IMR-90 (cell line): ENCODE results near the gene PISD. TPM values are rescaled to one million over a fixed set of nuclear protein-coding genes. Genes with fewer than 3 reads are reported as not detected.
A peak's percentile ranks its signal among the peaks of the same experiment; 100 is the strongest.

Experiments used
- ATAC-seq: fragments of 200-7000 bp; cut with Tn5 transposase; 2 replicates; pipeline ENCODE4 v1.9.1; 2020; ENCODE audit warnings: low read depth, mild to moderate bottlenecking, moderate library complexity
- BruUV-seq: library from RNA; stranded (reverse); fragments of 400-500 nt; replicated peaks from 2 replicates; lab custom pipeline; 2021; lab: Mats Ljungman, UMichigan
- CTCF ChIA-PET: fragments of 300-600 bp; formaldehyde crosslinking; extraction: SDS; loops from one replicate; lab custom pipeline; 2021; ENCODE audit warnings: antibody characterized with exemption; lab: Yijun Ruan, JAX
- POLR2A ChIA-PET: fragments of 300-600 bp; sonication (Branson Sonifier 250); formaldehyde crosslinking; loops from one replicate; lab custom pipeline; 2022; ENCODE audit warnings: antibody characterized with exemption; ENCODE audit not compliant: unreplicated experiment; lab: Charles Lee
- DNase-seq: peaks from one replicate; pipeline ENCODE4 v3.0.0; 2013
- H2AFZ ChIP-seq: replicated peaks from 2 replicates; pipeline ENCODE3; 2013; ENCODE audit warnings: low read length, mild to moderate bottlenecking; ENCODE audit not compliant: poor library complexity
- H2AK5ac ChIP-seq: 2 replicates; pipeline ENCODE4 v1.6.1; 2013; ENCODE audit warnings: low read depth, low read length, inconsistent platforms
- H2AK9ac ChIP-seq: replicated peaks from 2 replicates; pipeline ENCODE3; 2013; ENCODE audit warnings: mild to moderate bottlenecking, low read depth, low read length, moderate library complexity; ENCODE audit not compliant: poor library complexity
- H2BK120ac ChIP-seq: 2 replicates; pipeline ENCODE4 v1.6.1; 2013; ENCODE audit warnings: low read depth, low read length, inconsistent platforms
- H2BK15ac ChIP-seq: 3 replicates; pipeline ENCODE4 v1.6.1; 2013; ENCODE audit warnings: low read depth, low read length, inconsistent platforms
- H2BK20ac ChIP-seq: 2 replicates; pipeline ENCODE4 v1.6.1; 2013; ENCODE audit warnings: low read depth, mild to moderate bottlenecking, inconsistent platforms, low read length, moderate library complexity
- H2BK5ac ChIP-seq: 2 replicates; pipeline ENCODE4 v1.6.1; 2013; ENCODE audit warnings: mild to moderate bottlenecking, low read depth, low read length, inconsistent platforms; ENCODE audit not compliant: poor library complexity, severe bottlenecking
- H3K14ac ChIP-seq: replicated peaks from 2 replicates; pipeline ENCODE4 v1.6.1; 2013; ENCODE audit warnings: low read depth, low read length, inconsistent platforms
- H3K18ac ChIP-seq: 2 replicates; pipeline ENCODE4 v1.6.1; 2013; ENCODE audit warnings: low read depth, low read length, control low read depth
- H3K23ac ChIP-seq: 2 replicates; pipeline ENCODE4 v1.6.1; 2013; ENCODE audit warnings: low read depth, low read length, inconsistent platforms
- H3K27ac ChIP-seq: 2 replicates; pipeline ENCODE4 v1.5.1; 2013; ENCODE audit warnings: mild to moderate bottlenecking, control low read depth, low read length; ENCODE audit not compliant: insufficient read depth
- H3K27me3 ChIP-seq: 2 replicates; pipeline ENCODE4 v1.6.1; 2013; ENCODE audit warnings: low read length; ENCODE audit not compliant: control insufficient read depth, insufficient read depth
- H3K36me3 ChIP-seq: 2 replicates; pipeline ENCODE4 v1.6.1; 2013; ENCODE audit warnings: low read length, mixed read lengths; ENCODE audit not compliant: control insufficient read depth, insufficient read depth
- H3K4ac ChIP-seq: 2 replicates; pipeline ENCODE4 v1.6.1; 2013; ENCODE audit warnings: low read depth, low read length, inconsistent platforms
- H3K4me1 ChIP-seq: 2 replicates; pipeline ENCODE4 v1.6.1; 2013; ENCODE audit warnings: low read length, mixed read lengths; ENCODE audit not compliant: control insufficient read depth, insufficient read depth
- H3K4me2 ChIP-seq: 2 replicates; pipeline ENCODE4 v1.6.1; 2013; ENCODE audit warnings: low read depth, mild to moderate bottlenecking, control low read depth, low read length, moderate library complexity
- H3K4me3 ChIP-seq: 2 replicates; pipeline ENCODE4 v1.5.1; 2013; ENCODE audit warnings: low read depth, mild to moderate bottlenecking, control low read depth, low read length, moderate library complexity; ENCODE audit not compliant: insufficient read depth
- H3K56ac ChIP-seq: 2 replicates; pipeline ENCODE4 v1.6.1; 2013; ENCODE audit warnings: low read length, inconsistent platforms; ENCODE audit not compliant: insufficient read depth; ENCODE audit errors: extremely low read depth
- H3K79me1 ChIP-seq, 2 experiments: 2 replicates each; pipeline ENCODE4 v1.6.1; 2013; ENCODE audit warnings: low read length in 2 of 2, inconsistent platforms in 1 of 2, low read depth in 1 of 2
- H3K9ac ChIP-seq: 2 replicates; pipeline ENCODE4 v1.6.1; 2013; ENCODE audit warnings: low read depth, low read length, control low read depth
- H3K9me1 ChIP-seq: 2 replicates; pipeline ENCODE4 v1.6.1; 2013; ENCODE audit warnings: low read length, inconsistent platforms; ENCODE audit not compliant: insufficient read depth
- H3K9me3 ChIP-seq: 2 replicates; pipeline ENCODE4 v1.6.1; 2013; ENCODE audit warnings: low read length; ENCODE audit not compliant: control insufficient read depth, insufficient read depth
- H4K20me1 ChIP-seq: 2 replicates; pipeline ENCODE4 v1.6.1; 2013; ENCODE audit warnings: low read length, inconsistent platforms; ENCODE audit not compliant: insufficient read depth
- H4K5ac ChIP-seq: 2 replicates; pipeline ENCODE4 v1.6.1; 2013; ENCODE audit warnings: mild to moderate bottlenecking, low read depth, low read length, control low read depth
- H4K8ac ChIP-seq, 2 experiments: 2 replicates each; pipeline ENCODE4 v1.6.1; 2013; ENCODE audit warnings: low read depth in 2 of 2, low read length in 2 of 2, control low read depth in 1 of 2, inconsistent platforms in 1 of 2
- H4K91ac ChIP-seq: 2 replicates; pipeline ENCODE4 v1.6.1; 2013; ENCODE audit warnings: low read depth, low read length, inconsistent platforms; ENCODE audit not compliant: insufficient read depth
- FOS ChIP-seq: fragments of 150-350 bp; IDR thresholded peaks from 2 replicates; pipeline ENCODE4 v1.6.1; 2016; ENCODE audit warnings: low read depth, low read length
- MAZ ChIP-seq: IDR thresholded peaks from 2 replicates; pipeline ENCODE4 v1.6.1; 2012; ENCODE audit warnings: low read depth, mild to moderate bottlenecking, low read length, improper control_type of control experiment, moderate library complexity, borderline replicate concordance
- RCOR1 ChIP-seq: IDR thresholded peaks from 2 replicates; pipeline ENCODE4 v1.6.1; 2012; ENCODE audit warnings: mild to moderate bottlenecking, low read length, improper control_type of control experiment; ENCODE audit not compliant: insufficient replicate concordance
- SMC3 ChIP-seq: fragments of 150-350 bp; IDR thresholded peaks from 2 replicates; pipeline ENCODE4 v1.6.1; 2016; ENCODE audit warnings: low read depth, mild to moderate bottlenecking, antibody characterized with exemption, low read length, moderate library complexity
- whole genome bisulfite sequencing, 2 experiments: methylation state at CpG; one replicate each; pipeline versions ENCODE4 v1.1.5 to v1.1.7; 2013; ENCODE audit warnings: missing lambda C conversion rate in 2 of 2; ENCODE audit not compliant: insufficient read length in 1 of 2; ENCODE audit errors: extremely low coverage in 2 of 2; 5-methylcytosine and 5-hydroxymethylcytosine counted together
- dilution Hi-C: fragments of 300-500 bp; cut with HindIII; formaldehyde crosslinking; loops from one replicate; pipeline ENCODE4 v1.14.3; 2018; ENCODE audit warnings: low sequenced_read_pairs; ENCODE audit not compliant: unreplicated experiment
- in situ Hi-C: fragments of 300-500 bp; cut with MboI; formaldehyde crosslinking; loops from 3 replicates; pipeline ENCODE4 v1.14.3; 2019; ENCODE audit warnings: low sequenced_read_pairs, inconsistent platforms, mixed read lengths
- intact Hi-C: fragments of 100-400 bp; cut with micrococcal nuclease; formaldehyde crosslinking; loops from 2 replicates; pipeline ENCODE4 v1.10.0; 2022
- polyA plus RNA-seq, 3 experiments: library from polyadenylated mRNA; depleted of rRNA; stranded (reverse); fragments of >200 nt; gene quantifications; 2 replicates each; pipeline ENCODE4 v1.2.3, GENCODE V29; 2012; ENCODE audit warnings: low replicate concordance in 1 of 3
- total RNA-seq: library from RNA; depleted of rRNA; stranded (reverse); fragments of >200 nt; gene quantifications from 2 replicates; pipeline ENCODE4 v1.2.3, GENCODE V29; 2012

PISD gene
- total and polyA plus RNA-seq, 2 of the 4 experiments (the other 2 are of a cell fraction): 34.1 to 48.8 TPM

DNA sequence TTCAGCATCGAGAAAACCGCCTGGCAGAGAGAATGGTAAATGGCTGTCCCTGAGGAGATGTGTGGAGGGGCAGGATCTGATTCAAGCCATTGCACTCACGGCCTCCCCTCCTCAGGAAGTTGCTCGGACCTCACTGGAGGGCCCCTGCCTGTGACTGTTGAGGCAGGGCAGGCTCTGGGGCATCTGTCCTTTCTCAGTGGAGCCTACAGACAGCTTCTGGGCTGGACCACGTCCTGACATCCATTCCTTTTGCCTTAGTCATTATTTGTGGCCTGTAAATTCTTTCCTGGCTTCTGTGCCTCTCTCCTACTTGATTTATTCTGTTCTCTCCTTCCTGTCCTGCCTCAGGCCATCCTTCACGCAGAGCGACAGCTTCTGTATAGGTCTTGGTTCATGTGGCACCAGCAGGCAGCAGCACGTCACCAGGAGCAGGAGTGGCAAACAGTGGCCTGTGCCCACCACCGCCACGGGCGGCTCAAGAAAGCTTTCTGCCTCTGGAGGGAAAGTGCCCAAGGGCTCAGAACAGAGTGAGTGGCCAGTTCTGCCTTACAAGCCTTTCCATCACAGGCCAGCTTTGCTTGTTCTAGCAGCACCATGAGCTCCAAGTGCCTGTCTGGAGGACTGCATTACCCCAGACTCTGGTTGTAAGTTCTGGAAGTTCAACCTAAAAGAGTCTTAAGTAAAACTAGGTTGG, 59.6 kb downstream of the PISD start:
- ChIA-PET CTCF (interaction anchor here (1.0 kb wide), 1 partner anchor 24 kb away, joined by 3 read pairs; no protein-coding TSS in a partner anchor), POLR2A (no interaction called here)
- no peak overlapping the region for H3K4me2 ChIP-seq

More for the DNA sequence above, 59.6 kb downstream of the PISD start:
- Histone ChIP-seq H3K27ac (peak overlapping the region; percentile 82), H4K8ac (peak overlapping the region; percentile 23 to 77; a peak in 3 of 4 replicates), H3K4ac (peak overlapping the region; percentile 81), H2BK15ac (peak overlapping the region; percentile 24; the same call in 1 of the 3 replicates), H3K9ac (peak overlapping the region; percentile 5; the same call in 1 of the 2 replicates), H2AK5ac (peak overlapping the region; percentile 73), H3K14ac (peak overlapping the region; percentile 51; the same call in 1 of the 2 replicates), H3K4me1 (peaks cover 8% of the 10 kb centered on the region), H2BK120ac (peak overlapping the region; percentile 71), H4K20me1 (no peaks in the 10 kb centered on the region), H3K23ac (peak overlapping the region; percentile 40; the same call in 1 of the 2 replicates), H3K56ac (peak overlapping the region; percentile 27; the same call in 1 of the 2 replicates), H3K4me3 (no peak overlapping the region), H3K79me1 (0 out of 4 replicates have a peak, but pooled peaks cover 0 to 6% of the 10 kb centered on the region in 2 experiments), H2BK5ac (peak overlapping the region; percentile 90), H2AFZ (peak overlapping the region; percentile 80), H3K27me3 (no peaks in the 10 kb centered on the region), H3K9me1 (peaks cover 31% of the 10 kb centered on the region), H2AK9ac (peak overlapping the region; percentile 68), H4K91ac (peak overlapping the region; percentile 75), H3K18ac (peak overlapping the region; percentile 65), H3K36me3 (no peaks in the 10 kb centered on the region; the same call in 1 of the 2 replicates), H3K9me3 (no peaks in the 10 kb centered on the region), H2BK20ac (peak overlapping the region; percentile 77), H4K5ac (peak overlapping the region; percentile 45)
- peak; percentile 13 for TF ChIP-seq RCOR1
- TF ChIP-seq FOS: peak; percentile 44; the same call in 1 of the 2 replicates
- peak; percentile 31; the same call in 1 of the 2 replicates for TF ChIP-seq MAZ
- TF ChIP-seq SMC3: no peak
- ATAC-seq: peak; percentile 95
- WGBS, 2 experiments: 54% methylated on average over 5 of the region's 11 CpGs; no CpG with 5 or more reads in 1 of the 2 experiments
- in situ Hi-C loops: no loop called here
- intact Hi-C loops: loop anchor here (1.0 kb wide), 1 partner anchor 16 kb away; no protein-coding TSS in a partner anchor
- BruUV-seq: no TSS peak
- dilution Hi-C loops: no loop called here
- peak; percentile 91 for DNase-seq
